Stimulated activated CD4-positive, alpha-beta T cell treated with anti-CD3 and anti-CD28 coated beads, Interleukin-2, amount 100 ng/mL, for 4 hours (primary cell): ENCODE data around the gene SLC8A1.

ENCODE experiments used
- DNase-seq: peaks from one replicate; pipeline ENCODE4 v3.0.0-alpha.2; 2020; ENCODE audit warnings: low read depth

Gene SLC8A1

GRCh38 chr2:40230707-40231432 is 221.0 kb downstream of the SLC8A1 start:
- DNase-seq = no peak

- no peak for DNase-seq
Measured at GRCh38 chr2:40230186-40230585, 221.7 kb downstream of the SLC8A1 start.

DNA sequence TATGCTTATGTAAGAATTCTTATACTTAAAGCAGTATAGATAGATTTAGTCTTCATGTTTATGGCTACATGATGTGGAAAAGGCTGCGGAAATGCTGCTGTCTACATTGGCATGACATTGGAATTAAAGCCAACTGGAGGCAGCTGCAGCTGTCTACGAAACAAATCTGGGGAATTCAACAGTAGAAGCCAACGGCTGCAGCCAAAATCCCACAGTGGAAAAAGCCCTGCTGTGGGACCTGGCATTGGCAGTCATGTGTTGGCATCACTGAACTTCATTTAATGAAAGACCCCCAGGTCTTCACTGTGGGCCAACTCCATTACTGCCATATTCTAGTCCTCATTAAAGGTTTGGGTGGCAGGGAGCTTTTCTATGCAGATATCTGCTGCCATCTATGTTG is 223.6 kb downstream of the SLC8A1 start:
- DNase-seq = no peak

DNA sequence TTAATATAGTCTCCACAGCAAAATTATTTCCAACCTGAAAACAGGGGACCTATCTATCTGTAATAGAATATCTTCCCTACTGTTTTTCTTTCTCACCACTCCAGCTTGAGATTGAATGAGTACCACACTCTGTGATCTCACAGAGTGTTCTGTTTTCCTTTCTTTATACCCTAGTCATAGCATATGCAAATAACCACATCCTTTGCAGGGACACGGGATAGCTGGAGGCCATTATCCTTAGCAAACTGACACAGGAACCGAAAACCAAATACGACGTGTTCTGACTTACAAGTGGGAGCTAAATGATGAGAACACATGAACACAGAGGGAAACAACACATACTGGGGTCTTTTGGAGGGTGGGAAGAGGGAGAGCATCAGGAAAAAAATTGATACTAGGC is 224.7 kb downstream of the SLC8A1 start:
- no peak for DNase-seq

DNA sequence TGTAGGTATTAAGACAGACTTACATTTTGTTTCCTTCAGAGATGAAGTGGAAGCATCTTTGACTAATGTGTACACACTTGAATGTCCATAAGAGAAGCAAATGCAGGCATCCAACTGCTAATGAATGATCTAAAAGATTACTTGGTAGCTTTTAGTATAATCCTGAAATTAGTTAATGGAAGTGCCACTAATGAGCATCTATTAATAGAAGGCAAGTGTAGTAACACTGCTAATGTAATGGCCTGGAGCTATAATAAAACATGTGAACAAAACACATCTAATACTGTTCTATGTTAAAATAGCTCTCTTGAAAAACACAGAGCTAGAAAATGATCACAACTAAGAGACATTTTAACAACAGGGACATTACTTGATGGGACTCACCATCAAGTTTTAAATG is 225.3 kb downstream of the SLC8A1 start:
- no peak for DNase-seq

DNA sequence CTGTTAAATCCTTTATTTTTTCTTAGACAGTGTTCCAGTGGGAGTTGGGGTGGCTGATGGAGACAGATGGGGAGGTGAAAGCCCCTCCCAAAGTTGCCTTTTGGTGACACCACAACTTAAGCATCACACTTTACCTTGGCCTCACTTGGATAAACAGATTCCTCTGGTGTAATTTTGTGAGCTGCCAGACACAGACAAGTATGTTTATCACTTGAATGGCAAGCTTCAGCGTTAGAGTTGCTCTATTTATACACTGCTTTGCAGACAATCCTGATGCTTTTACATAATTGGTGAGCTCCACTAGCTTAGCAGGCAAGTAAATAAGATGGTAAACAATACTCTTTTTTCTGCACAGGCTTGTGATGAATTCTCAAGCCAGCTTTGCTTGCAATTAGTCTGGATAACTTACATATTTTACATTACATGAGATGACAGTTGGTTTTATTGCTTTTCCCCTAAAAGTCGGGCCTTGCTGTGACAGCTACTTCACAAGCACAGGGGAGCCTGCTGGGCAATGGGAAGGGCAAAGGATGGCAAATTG is 226.2 kb downstream of the SLC8A1 start:
- DNase-seq = no peak

GRCh38 chr2:40224318-40224717 is 227.6 kb downstream of the SLC8A1 start:
- DNase-seq = no peak

GRCh38 chr2:40220177-40220925 is 231.5 kb downstream of the SLC8A1 start:
- no peak for DNase-seq

DNA sequence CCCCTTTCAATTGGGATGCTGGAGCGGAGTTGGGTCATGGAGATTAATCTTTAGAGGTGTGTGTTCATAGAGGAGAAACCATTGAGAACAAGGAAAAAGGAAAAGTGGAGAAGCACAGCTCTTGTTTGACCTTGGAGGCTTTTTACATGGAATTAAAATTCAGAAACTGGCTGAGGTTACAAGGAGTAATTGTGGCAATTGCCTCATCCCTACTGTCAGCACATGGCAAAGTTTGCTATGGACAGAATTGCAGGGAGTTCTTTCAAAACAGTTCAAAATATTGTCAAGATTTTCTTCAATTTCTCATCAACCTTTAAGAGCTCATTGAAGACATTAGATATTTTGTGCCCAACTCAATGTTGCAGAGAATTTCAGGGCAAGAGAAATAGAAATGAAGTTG is 232.7 kb downstream of the SLC8A1 start:
- no peak for DNase-seq

GRCh38 chr2:40218679-40219078 is 233.2 kb downstream of the SLC8A1 start:
- DNase-seq = no peak

DNA sequence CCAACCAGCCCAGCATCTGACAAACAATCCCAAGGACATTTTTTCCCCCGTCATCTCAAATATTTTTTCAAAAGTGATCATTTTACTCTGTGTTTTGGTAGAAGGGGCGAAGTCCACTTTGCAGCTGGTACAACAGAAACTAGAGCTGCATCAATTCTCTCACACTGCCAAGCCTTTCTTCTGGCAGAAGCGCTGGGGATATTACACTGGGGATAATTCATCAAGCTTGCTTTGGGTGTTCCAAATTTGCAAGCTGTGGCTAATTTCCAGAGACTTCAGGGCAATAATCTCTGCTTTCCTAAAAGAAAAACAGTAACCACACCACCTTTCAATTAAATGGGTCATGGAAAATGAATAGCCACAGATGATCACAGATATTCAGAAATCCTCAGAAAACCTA is 238.3 kb downstream of the SLC8A1 start:
- no peak for DNase-seq

- no peak for DNase-seq
Measured at GRCh38 chr2:40213071-40213470, 238.8 kb downstream of the SLC8A1 start.

GRCh38 chr2:40210968-40211353 is 240.9 kb downstream of the SLC8A1 start:
- DNase-seq = no peak

DNA sequence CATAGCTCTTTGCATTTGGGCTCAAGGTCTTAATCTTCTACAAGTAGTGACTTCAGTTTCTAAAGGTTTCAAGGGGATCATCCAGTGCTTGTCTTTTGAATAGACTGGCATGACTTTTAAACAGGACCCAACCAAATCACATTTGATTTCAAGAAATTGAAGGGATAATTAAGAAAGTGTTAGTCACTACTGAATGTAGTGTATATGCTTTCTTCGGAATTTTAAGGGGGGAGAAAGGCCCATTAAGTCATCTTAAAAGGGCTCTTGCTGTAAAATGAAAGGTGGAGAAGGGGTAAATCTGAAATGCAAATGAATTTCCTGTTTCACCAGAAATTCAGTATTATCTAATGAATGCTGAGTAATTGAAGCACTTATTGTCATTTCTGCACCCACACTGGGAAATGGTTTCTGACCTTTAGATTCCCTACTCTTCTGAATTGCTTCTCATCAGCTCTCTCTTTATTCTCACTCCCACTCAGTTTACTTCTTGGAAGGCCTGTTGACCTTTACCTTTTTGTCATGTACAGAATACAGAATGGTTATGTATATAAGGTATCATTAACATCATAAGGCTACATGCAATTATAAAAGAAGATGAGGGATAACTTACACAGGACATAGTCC is 241.4 kb downstream of the SLC8A1 start:
- DNase-seq = no peak

DNA sequence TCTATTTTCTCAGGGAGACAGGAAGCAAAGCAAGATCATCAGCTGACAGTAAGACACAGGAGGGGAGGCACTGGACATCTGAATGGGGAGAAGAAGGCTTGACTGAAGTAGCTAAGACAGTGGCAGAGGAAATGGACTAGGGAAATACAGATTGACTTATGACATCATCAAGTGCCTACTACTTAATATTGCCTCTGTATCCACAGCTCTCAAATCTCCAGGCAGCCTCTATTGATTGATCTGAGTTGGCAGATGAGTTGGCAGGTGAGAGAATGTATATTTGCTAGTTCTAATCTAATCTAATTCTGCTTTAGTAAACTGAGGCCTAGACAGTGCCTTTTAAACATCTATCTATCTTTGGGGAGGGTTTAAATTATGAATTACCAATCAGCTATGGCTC is 242.1 kb downstream of the SLC8A1 start:
- no peak for DNase-seq

DNA sequence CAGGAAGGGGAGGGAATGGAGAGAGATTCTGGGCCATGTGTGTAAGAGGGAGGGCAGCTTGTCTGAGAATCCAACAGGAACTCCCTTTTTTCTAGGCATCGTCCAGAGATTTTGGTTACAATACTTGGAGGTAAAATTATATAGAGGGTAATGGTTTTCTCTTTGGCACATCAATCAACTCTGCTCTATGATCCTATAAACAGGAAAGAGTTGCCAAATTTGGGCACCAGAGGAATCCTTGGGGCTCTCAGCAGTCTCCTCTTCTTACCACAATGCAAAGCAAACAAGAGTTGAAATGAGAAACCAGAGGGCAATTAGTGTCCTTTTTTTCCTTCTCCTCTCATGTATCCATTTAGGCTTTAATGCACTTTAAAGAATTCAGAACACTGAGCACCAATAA is 243.4 kb downstream of the SLC8A1 start:
- DNase-seq = no peak

DNA sequence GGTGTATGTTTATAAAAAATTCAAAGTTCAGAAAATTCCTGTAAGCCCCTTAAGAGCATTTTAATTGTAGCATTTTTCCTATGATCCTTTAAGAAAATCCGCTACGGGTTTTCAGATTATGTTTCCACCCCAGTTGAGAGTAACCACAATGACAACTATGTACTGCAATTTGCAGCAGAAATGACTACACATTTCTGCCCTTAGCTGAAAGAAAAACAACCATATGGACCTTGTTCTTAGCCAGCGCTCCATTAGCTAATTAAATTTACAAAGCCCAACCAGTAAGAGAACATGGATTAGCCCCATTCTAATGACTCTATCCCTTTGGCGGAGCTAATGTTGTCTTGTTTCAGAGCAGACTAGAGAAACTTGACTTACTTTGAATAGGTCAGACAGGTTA is 247.6 kb downstream of the SLC8A1 start:
- no peak for DNase-seq

DNA sequence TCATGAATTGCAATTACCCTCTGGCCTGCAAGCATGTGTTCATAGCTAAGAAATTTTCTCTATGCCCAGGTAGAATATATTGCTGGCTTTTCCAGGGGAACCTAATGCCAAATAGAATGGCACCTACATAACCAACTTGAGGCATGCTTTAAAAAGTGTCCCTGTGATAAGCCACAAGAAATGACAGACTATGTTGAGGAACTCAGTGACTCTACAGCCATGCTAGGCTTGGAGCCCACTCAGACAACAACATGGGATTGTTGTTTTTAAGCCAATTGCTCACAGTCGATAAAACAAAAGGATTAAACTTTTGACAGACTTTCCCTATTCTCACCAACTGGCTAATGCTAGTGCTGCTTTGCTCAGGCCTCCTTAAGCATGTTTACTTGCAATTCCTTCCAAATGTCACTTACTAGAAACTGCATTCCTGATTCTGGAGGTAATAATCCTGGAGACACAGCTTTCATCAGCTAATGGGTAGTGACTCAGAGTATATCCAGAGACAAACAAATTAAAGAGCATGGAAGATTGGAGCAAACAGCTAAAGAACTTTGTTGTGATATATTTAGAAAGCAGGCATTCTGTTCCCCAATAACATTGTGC is 249.0 kb downstream of the SLC8A1 start:
- no peak for DNase-seq

DNA sequence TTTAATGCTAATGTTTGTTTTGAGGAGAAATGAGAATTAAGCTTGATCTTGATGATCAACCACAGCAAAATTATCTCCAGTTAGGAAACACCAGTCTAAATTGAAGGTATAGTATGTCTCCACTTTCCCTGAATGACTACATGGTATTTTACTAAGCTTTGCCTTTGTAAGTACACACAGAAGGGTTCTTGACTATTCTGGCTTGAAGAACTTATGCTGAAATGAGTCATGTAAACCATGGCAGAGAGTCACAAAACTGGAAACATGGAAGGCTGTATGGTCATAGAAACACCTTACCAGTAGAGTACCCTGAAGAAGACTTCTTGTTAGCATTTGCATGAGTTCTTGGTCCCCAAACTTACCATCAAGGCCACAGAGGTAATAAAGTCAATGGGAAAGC is 250.5 kb downstream of the SLC8A1 start:
- DNase-seq = no peak

GRCh38 chr2:40200366-40200915 is 251.4 kb downstream of the SLC8A1 start:
- no peak for DNase-seq

DNA sequence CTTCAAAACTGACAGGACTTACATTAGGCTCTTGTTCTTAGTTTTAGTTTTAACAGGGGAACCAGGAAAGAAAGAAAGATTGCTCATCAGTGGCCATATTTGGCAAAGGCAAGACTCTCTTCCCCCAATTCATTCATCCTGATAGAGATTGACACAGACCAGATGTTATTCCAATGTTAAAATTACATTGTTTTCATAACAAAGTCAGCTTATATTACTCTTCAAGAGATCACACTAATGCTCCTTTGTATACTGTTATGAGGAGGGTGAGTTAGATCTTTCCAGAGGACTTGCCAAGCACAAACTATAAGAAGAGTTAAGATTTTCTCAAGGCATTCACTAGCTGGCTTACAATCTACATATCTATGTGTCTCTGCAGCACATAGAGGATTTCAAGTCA is 252.1 kb downstream of the SLC8A1 start:
- DNase-seq = no peak

GRCh38 chr2:40197121-40197520 is 254.8 kb downstream of the SLC8A1 start:
- DNase-seq = no peak
